CD14-positive monocyte (primary cell): ENCODE results near the gene FGF7. TPM values are rescaled to one million over a fixed set of nuclear protein-coding genes. Genes with fewer than 3 reads are reported as not detected.

Source experiments
- DNase-seq, 3 donors: peaks; one replicate each; pipeline ENCODE4 v3.0.0-alpha.2; 2011 to 2022
- H2AFZ ChIP-seq: 2 replicates; pipeline ENCODE4 v1.6.0; 2012; ENCODE audit warnings: mild to moderate bottlenecking, low read depth, low read length, inconsistent platforms; ENCODE audit not compliant: insufficient read depth, poor library complexity, severe bottlenecking
- H3K27ac ChIP-seq, 2 donors: 1 replicate in 1 of 2; 2 replicates in 1 of 2; pipeline ENCODE4 v1.5.1; 2012 to 2013; ENCODE audit warnings: low read length in 2 of 2, control low read depth in 1 of 2, inconsistent platforms in 1 of 2, low read depth in 1 of 2, mild to moderate bottlenecking in 1 of 2
- H3K27me3 ChIP-seq, 2 donors: one replicate each; pipeline versions ENCODE4 v1.6.0 to v1.6.1; 2011 to 2013; ENCODE audit warnings: low read length in 2 of 2; ENCODE audit not compliant: control insufficient read depth in 2 of 2, insufficient read depth in 2 of 2
- H3K36me3 ChIP-seq, 2 donors: replicated peaks in 1 of 2; 1 replicate in 1 of 2; 2 replicates in 1 of 2; pipeline versions ENCODE4 v1.5.1 to v1.6.1; 2012 to 2013; ENCODE audit warnings: low read length in 2 of 2, control low read depth in 1 of 2, inconsistent platforms in 1 of 2, mild to moderate bottlenecking in 1 of 2; ENCODE audit not compliant: insufficient read depth in 2 of 2, control insufficient read depth in 1 of 2
- H3K4me1 ChIP-seq, 2 donors: 1 replicate in 1 of 2; 2 replicates in 1 of 2; pipeline versions ENCODE4 v1.5.1 to v1.6.1; 2012 to 2013; ENCODE audit warnings: low read length in 2 of 2, control low read depth in 1 of 2, inconsistent platforms in 1 of 2, mild to moderate bottlenecking in 1 of 2, moderate library complexity in 1 of 2; ENCODE audit not compliant: insufficient read depth in 2 of 2, control insufficient read depth in 1 of 2
- H3K4me2 ChIP-seq: replicated peaks from 2 replicates; pipeline ENCODE3; 2012; ENCODE audit warnings: low read length, moderate library complexity, mild to moderate bottlenecking; ENCODE audit not compliant: poor library complexity, severe bottlenecking; ENCODE audit errors: extremely low read depth
- H3K4me3 ChIP-seq, 3 experiments: fragments of 200-600 bp in 1 of 3; sonication (generic) in 1 of 3; replicated peaks in 1 of 3; 1 replicate in 2 of 3; 2 replicates in 1 of 3; pipeline ENCODE4 v1.5.1; 2011 to 2013; ENCODE audit warnings: low read length in 3 of 3, mild to moderate bottlenecking in 3 of 3, control low read depth in 2 of 3, low read depth in 2 of 3, inconsistent platforms in 1 of 3, moderate library complexity in 1 of 3
- H3K79me2 ChIP-seq: 2 replicates; pipeline ENCODE4 v1.6.0; 2012; ENCODE audit warnings: mild to moderate bottlenecking, control low read depth, inconsistent platforms, low read length, moderate library complexity; ENCODE audit not compliant: insufficient read depth
- H3K9ac ChIP-seq: 2 replicates; pipeline ENCODE4 v1.6.0; 2017; ENCODE audit warnings: low read length, mild to moderate bottlenecking; ENCODE audit not compliant: insufficient read depth, poor library complexity, severe bottlenecking
- H3K9me3 ChIP-seq, 2 donors: replicated peaks in 1 of 2; 1 replicate in 1 of 2; 2 replicates in 1 of 2; pipeline versions ENCODE4 v1.5.1 to v1.6.1; 2012 to 2013; ENCODE audit warnings: low read length in 2 of 2, control low read depth in 1 of 2; ENCODE audit not compliant: control insufficient read depth in 1 of 2, insufficient read depth in 1 of 2
- H4K20me1 ChIP-seq: 2 replicates; pipeline ENCODE4 v1.6.0; 2012; ENCODE audit warnings: mild to moderate bottlenecking, low read length, control low read depth, moderate library complexity; ENCODE audit not compliant: insufficient read depth
- H3K27ac Mint-ChIP-seq, 7 donors: one replicate each; pipeline ENCODE4 v1.8.0; 2020; ENCODE audit warnings: mild to moderate bottlenecking in 7 of 7, mixed read lengths in 7 of 7, moderate library complexity in 6 of 7, inconsistent platforms in 2 of 7
- H3K27me3 Mint-ChIP-seq, 3 donors: one replicate each; pipeline ENCODE4 v1.8.0; 2021 to 2022; ENCODE audit warnings: low read depth in 3 of 3, mild to moderate bottlenecking in 3 of 3, mixed read lengths in 3 of 3, moderate library complexity in 3 of 3, inconsistent platforms in 1 of 3
- H3K36me3 Mint-ChIP-seq, 2 donors: one replicate each; pipeline ENCODE4 v1.8.0; 2020; ENCODE audit warnings: mixed read lengths in 2 of 2, inconsistent platforms in 1 of 2, mild to moderate bottlenecking in 1 of 2
- H3K4me1 Mint-ChIP-seq: one replicate; pipeline ENCODE4 v1.8.0; 2020; ENCODE audit warnings: mild to moderate bottlenecking, mixed read lengths
- H3K4me3 Mint-ChIP-seq, 2 donors: one replicate each; pipeline ENCODE4 v1.8.0; 2020; ENCODE audit warnings: mild to moderate bottlenecking in 2 of 2, mixed read lengths in 2 of 2, moderate library complexity in 1 of 2
- H3K9me3 Mint-ChIP-seq, 7 donors: one replicate each; pipeline ENCODE4 v1.8.0; 2020 to 2022; ENCODE audit warnings: mixed read lengths in 7 of 7, mild to moderate bottlenecking in 6 of 7, moderate library complexity in 6 of 7, inconsistent platforms in 2 of 7
- WGBS: methylation state at CpG from one replicate; pipeline ENCODE4 v1.1.5; 2013; ENCODE audit warnings: missing lambda C conversion rate; ENCODE audit not compliant: insufficient coverage; 5-methylcytosine and 5-hydroxymethylcytosine counted together
- intact Hi-C, 2 donors: fragments of 100-400 bp; cut with micrococcal nuclease; formaldehyde crosslinking; loops; one replicate each; pipeline versions ENCODE4 v1.15.0 to v1.15.1; 2023
- polyA minus RNA-seq: library from RNA; depleted of rRNA, polyadenylated mRNA; stranded (reverse); fragments of >200 nt; gene quantifications from 2 replicates; pipeline ENCODE4 v1.2.3, GENCODE V29; 2012
- polyA plus RNA-seq, 3 donors: library from polyadenylated mRNA; depleted of rRNA in 1 of 3; unstranded in 2 of 3; stranded (reverse) in 1 of 3; fragments of 300-500 nt in 2 of 3; fragments of >200 nt in 1 of 3; fragmentation: Illumina TruSeq in 2 of 3; gene quantifications; 1 replicate in 2 of 3; 2 replicates in 1 of 3; pipeline ENCODE4 v1.2.3, GENCODE V29; 2012 to 2021
- total RNA-seq, 12 experiments: library from RNA in 1 of 12; stranded (reverse) in 1 of 12; fragments of 120-200 nt in 1 of 12; gene quantifications; one replicate each; pipeline ENCODE4 v1.2.4 and lab custom pipeline; 2013 to 2026; ENCODE audit warnings: mixed read lengths in 6 of 12, inconsistent platforms in 1 of 12
- TF ChIP-seq, protein P1 (sequence below): fragments of 200-600 bp; IDR thresholded peaks from one replicate; pipeline ENCODE4 v1.8.0; 2022; ENCODE audit warnings: antibody characterized with exemption, mild to moderate bottlenecking

Gene FGF7, protein sequence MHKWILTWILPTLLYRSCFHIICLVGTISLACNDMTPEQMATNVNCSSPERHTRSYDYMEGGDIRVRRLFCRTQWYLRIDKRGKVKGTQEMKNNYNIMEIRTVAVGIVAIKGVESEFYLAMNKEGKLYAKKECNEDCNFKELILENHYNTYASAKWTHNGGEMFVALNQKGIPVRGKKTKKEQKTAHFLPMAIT
- total RNA-seq (2013): 0.04 TPM
- not detected for polyA plus RNA-seq
- polyA minus RNA-seq: not detected in 2 replicates
- total RNA-seq (lab: John Stamatoyannopoulos, UW): 0 to 3.2 (median 0.08) reads per million in 11 experiments

DNA sequence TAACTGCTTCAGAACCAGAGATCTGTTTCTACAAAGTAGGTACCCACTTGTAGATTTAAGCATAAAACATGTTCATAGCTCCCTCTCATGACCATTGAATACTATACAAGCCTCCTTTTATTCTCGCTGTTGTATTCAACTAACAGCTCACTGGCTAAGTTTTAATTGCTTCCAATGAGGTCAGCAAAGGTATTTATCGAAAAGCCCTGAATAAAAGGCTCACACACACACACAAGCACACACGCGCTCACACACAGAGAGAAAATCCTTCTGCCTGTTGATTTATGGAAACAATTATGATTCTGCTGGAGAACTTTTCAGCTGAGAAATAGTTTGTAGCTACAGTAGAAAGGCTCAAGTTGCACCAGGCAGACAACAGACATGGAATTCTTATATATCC, at the start of gene FGF7:
Gene FGF7 (plus strand): TSS at position 222 of the 400 bp plus-strand sequence. CDS start 1,056 bp downstream, outside the sequence.
- H3K4me1 ChIP-seq: no peaks in the 10 kb centered on the region
- H3K79me2 ChIP-seq: no peaks in the 10 kb centered on the region
- no peaks in the 10 kb centered on the region for H4K20me1 ChIP-seq
- DNase-seq: no peak
- H3K4me3 Mint-ChIP-seq: peak within 1 kb of the TSS; percentile 44 to 70
- H3K27ac Mint-ChIP-seq: no peak within 1 kb of the TSS
- no peaks in the 10 kb centered on the region for H3K4me1 Mint-ChIP-seq
- H3K4me2 ChIP-seq: no peak within 1 kb of the TSS
- H3K9me3 Mint-ChIP-seq: peaks cover 0 to 5% (median 3%) of the 10 kb centered on the region in 7 donors
- TF ChIP-seq, protein P1, sequence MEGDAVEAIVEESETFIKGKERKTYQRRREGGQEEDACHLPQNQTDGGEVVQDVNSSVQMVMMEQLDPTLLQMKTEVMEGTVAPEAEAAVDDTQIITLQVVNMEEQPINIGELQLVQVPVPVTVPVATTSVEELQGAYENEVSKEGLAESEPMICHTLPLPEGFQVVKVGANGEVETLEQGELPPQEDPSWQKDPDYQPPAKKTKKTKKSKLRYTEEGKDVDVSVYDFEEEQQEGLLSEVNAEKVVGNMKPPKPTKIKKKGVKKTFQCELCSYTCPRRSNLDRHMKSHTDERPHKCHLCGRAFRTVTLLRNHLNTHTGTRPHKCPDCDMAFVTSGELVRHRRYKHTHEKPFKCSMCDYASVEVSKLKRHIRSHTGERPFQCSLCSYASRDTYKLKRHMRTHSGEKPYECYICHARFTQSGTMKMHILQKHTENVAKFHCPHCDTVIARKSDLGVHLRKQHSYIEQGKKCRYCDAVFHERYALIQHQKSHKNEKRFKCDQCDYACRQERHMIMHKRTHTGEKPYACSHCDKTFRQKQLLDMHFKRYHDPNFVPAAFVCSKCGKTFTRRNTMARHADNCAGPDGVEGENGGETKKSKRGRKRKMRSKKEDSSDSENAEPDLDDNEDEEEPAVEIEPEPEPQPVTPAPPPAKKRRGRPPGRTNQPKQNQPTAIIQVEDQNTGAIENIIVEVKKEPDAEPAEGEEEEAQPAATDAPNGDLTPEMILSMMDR: no peak
- H3K9ac ChIP-seq: no peak within 1 kb of the TSS
- H3K27ac ChIP-seq: no peak within 1 kb of the TSS
- intact Hi-C loops: no loop called here
- H3K27me3 ChIP-seq: no peaks in the 10 kb centered on the region
- no peaks in the 10 kb centered on the region for H3K36me3 Mint-ChIP-seq
- H3K4me3 ChIP-seq: peak within 1 kb of the TSS in 2 of 3 experiments; percentile 9 to 13
- WGBS: no CpG with 5 or more reads among the region's 4 CpGs
- H3K36me3 ChIP-seq: no peaks in the 10 kb centered on the region
- H3K9me3 ChIP-seq: peaks cover 0 to 3% of the 10 kb centered on the region in 2 donors
- peaks cover 0 to 2% (median 0%) of the 10 kb centered on the region in 3 donors for H3K27me3 Mint-ChIP-seq
- no peak within 1 kb of the TSS for H2AFZ ChIP-seq

- H3K4me2 ChIP-seq: no peak overlapping the region
- no peaks in the 10 kb centered on the region for H4K20me1 ChIP-seq
- Mint-ChIP-seq H3K9me3 (peaks cover 0 to 3% (median 0%) of the 10 kb centered on the region in 7 donors), H3K4me1 (peaks cover 3% of the 10 kb centered on the region), H3K36me3 (no peaks in the 10 kb centered on the region), H3K27ac (no peak overlapping the region), H3K4me3 (no peak overlapping the region), H3K27me3 (no peaks in the 10 kb centered on the region)
- no peak overlapping the region for H3K9ac ChIP-seq
- no peaks in the 10 kb centered on the region for H3K4me1 ChIP-seq
- H3K27ac ChIP-seq: no peak overlapping the region
- 82% methylated on average over 3 of the region's 4 CpGs for WGBS
- DNase-seq: peak in 2 of 3 donors; percentile 5 to 7
- no peak overlapping the region for H3K4me3 ChIP-seq
- intact Hi-C loops: no loop called here
- no peak overlapping the region for H2AFZ ChIP-seq
- H3K27me3 ChIP-seq: no peaks in the 10 kb centered on the region
- TF ChIP-seq, protein P1: no peak
- no peaks in the 10 kb centered on the region for H3K36me3 ChIP-seq
- H3K9me3 ChIP-seq: no peaks in the 10 kb centered on the region
- H3K79me2 ChIP-seq: no peaks in the 10 kb centered on the region
These were observed 43.0 kb upstream of the FGF7 start for GRCh38 chr15:49379996-49380395.
